Stimulated activated naive CD8-positive, alpha-beta T cell treated with anti-CD3 and anti-CD28 coated beads, Interleukin-15, Interleukin-2, amounts not matched to agents 100 U/mL and 50 U/mL, for 24 hours (primary cell): ENCODE data around the gene FREY1.

Source experiments
- ATAC-seq: fragments of 150-1000 bp; cut with Tn5 transposase; one replicate; pipeline ENCODE4 v1.10.0; 2021
- DNase-seq: peaks from one replicate; pipeline ENCODE4 v3.0.0; 2021

The FREY1 gene

GRCh38 chr11:45870706-45871105 is 36.4 kb downstream of the FREY1 start:
- DNase-seq (no peak), ATAC-seq (no peak)

- ATAC-seq (no peak), DNase-seq (no peak)
Measured at GRCh38 chr11:45869551-45869950, 37.5 kb downstream of the FREY1 start.

DNA sequence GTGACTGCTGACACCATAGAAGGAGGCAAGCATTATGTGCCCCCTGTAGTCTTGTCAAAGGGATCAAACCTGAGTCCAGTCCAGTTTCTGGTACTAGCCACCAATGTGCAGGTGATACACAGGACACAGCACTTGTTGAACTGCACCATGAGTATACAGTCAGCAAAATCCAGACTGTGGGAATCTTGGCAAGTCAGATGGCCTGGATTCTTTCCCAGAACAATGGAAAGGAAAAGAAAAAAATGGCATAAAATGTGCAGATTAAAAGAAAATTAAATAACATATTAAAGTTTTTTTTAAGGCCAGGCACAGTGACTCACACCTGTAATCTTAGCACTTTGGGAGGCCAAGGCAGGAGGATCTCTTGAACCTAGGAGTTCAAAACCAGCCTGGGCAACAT is 43.0 kb downstream of the FREY1 start:
- no peak for ATAC-seq

GRCh38 chr11:45860764-45861510 is 46.1 kb downstream of the FREY1 start:
- ATAC-seq: no peak
- DNase-seq: no peak

More for the DNA sequence above, 43.0 kb downstream of the FREY1 start:
- no peak for DNase-seq

DNA sequence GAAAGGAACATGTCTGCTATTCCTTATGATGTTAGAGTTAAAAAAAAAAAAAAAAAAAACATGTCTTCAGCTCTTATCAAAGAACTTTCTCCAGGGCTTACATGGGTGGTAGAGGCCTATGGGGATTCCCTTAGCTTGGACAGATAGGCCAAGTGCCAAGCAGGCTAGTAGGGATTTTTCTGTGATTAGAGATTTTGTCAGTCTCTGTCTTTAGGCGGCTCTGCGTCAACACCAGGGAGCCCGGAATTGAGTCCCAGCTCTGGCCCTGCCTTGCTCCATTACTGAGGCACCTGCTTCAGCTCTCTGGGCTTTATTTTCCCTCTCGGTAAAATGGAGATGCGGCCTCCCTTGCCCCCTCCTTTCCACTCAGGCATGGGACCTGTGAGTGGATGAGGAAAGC is 46.7 kb downstream of the FREY1 start:
- ATAC-seq: no peak
- DNase-seq: no peak

- ATAC-seq (no peak), DNase-seq (no peak)
Measured at GRCh38 chr11:45859661-45860140, 47.4 kb downstream of the FREY1 start.

DNA sequence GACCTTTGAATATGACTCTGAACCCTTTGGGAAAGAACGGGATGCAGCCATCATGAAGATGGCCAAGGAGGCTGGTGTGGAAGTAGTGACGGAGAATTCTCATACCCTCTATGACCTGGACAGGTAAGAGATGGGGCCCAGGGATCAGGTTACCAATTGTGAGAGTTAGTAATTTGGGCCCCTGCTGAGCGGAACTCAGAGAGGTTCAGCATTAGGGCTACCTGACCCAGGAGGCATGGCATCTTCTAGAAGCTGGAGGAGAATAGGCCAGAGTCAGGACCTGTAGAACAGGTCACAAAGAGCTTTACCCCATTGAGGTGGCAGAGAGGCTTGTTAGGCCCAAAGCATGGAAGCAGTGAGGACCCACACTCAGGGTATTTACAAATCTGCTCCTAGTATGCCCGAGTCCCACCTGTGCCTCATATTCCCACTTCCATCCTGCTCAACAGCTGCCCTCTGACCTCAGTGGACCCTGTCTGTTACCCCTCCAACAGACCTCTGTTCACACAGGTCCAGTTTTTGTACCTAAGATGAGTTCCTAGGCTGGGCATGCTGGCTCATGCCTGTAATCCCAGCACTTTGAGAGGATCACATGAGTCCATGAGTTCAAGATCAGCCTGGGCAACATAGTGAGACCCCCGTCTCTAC is 48.2 kb downstream of the FREY1 start:
- ATAC-seq (no peak), DNase-seq (no peak)

- DNase-seq (no peak), ATAC-seq (no peak)
Measured at GRCh38 chr11:45857961-45858474, 49.1 kb downstream of the FREY1 start.
